A673 (cell line): ENCODE results near the gene BCAP29.

Experiments used
- CTCF ChIP-seq: fragments of 300-800, 200-600 bp; sonication (generic); conservative IDR thresholded peaks from 2 replicates; pipeline ENCODE4 v1.5.1; 2017; ENCODE audit warnings: low read depth, mild to moderate bottlenecking, antibody characterized with exemption, low read length, moderate library complexity, mixed read lengths
- EZH2 ChIP-seq: fragments of 200-600 bp; sonication (generic); IDR thresholded peaks from 2 replicates; pipeline ENCODE4 v1.6.1; 2017; ENCODE audit warnings: borderline replicate concordance, low read depth, mild to moderate bottlenecking, mixed read lengths, antibody characterized with exemption, low read length; ENCODE audit not compliant: poor library complexity, severe bottlenecking

- TF ChIP-seq EZH2 = no peak
- no peak for TF ChIP-seq CTCF
These were observed 16.1 kb upstream of the BCAP29 start, which contains the start of the genes COG5 and DUS4L for GRCh38 chr7:107563775-107564552.
